Measurements from ENCODE around the gene ACO1.

DNA sequence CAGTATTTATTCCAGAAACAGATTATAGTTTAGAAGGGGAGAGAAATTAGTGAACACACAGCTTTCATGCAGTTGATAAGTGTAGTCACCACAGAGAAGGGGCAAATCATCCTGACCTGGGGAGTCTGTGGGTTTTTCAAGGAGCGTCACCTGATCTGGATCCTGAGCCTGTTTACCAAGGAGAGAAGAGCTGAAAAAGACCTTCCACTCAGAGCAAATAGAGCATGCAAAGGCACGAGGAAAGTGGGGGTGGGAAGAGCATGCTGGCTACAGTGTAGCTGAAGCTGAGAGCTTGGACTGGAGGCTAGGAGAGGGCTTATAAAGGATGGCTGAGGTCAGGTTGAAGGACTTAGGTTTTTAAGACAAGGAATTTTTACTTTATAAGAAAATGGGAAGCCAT lies 30.4 kb downstream of the ACO1 start:
- TF ChIP-seq, protein P1, sequence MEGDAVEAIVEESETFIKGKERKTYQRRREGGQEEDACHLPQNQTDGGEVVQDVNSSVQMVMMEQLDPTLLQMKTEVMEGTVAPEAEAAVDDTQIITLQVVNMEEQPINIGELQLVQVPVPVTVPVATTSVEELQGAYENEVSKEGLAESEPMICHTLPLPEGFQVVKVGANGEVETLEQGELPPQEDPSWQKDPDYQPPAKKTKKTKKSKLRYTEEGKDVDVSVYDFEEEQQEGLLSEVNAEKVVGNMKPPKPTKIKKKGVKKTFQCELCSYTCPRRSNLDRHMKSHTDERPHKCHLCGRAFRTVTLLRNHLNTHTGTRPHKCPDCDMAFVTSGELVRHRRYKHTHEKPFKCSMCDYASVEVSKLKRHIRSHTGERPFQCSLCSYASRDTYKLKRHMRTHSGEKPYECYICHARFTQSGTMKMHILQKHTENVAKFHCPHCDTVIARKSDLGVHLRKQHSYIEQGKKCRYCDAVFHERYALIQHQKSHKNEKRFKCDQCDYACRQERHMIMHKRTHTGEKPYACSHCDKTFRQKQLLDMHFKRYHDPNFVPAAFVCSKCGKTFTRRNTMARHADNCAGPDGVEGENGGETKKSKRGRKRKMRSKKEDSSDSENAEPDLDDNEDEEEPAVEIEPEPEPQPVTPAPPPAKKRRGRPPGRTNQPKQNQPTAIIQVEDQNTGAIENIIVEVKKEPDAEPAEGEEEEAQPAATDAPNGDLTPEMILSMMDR (IDR thresholded peaks at IDR 0.05): no peak
- no peak for TF ChIP-seq POLR2A (IDR thresholded peaks at IDR 0.05)
- no peak for TF ChIP-seq POLR2AphosphoS5 (IDR thresholded peaks at IDR 0.05)
- TF ChIP-seq EP300 (IDR thresholded peaks at IDR 0.05): no peak
